Peyer's patch (tissue), 4 donors: Measurements from ENCODE around the gene TMEM107.

Source experiments
- CTCF ChIP-seq, 6 experiments: fragments of 450-650 bp in 4 of 6; fragments of 200-600 bp in 2 of 6; sonication (generic) in 1 of 6; IDR thresholded peaks; one replicate each; pipeline ENCODE4 v1.5.1; 2017 to 2019; ENCODE audit warnings: antibody characterized with exemption in 6 of 6, mild to moderate bottlenecking in 3 of 6, moderate library complexity in 1 of 6
- POLR2A ChIP-seq, 2 donors: fragments of 450-650 bp; IDR thresholded peaks; one replicate each; pipeline ENCODE4 v1.5.1; 2017; ENCODE audit warnings: antibody characterized with exemption in 2 of 2, mild to moderate bottlenecking in 2 of 2, moderate library complexity in 2 of 2

GRCh38 chr17:8163978-8164814 lies 12.0 kb downstream of the TMEM107 start:
- TF ChIP-seq CTCF (IDR thresholded peaks at IDR 0.05), result no peak
- TF ChIP-seq POLR2A (IDR thresholded peaks at IDR 0.05), result no peak
